ENCODE results near the gene SHH. TPM values are rescaled to one million over a fixed set of nuclear protein-coding genes. Genes with fewer than 3 reads are reported as not detected.

Gene SHH
- total and polyA plus RNA-seq, 2 of the 4 experiments (the other 2 are of a cell fraction), result under 0.01 to 0.03 TPM

DNA sequence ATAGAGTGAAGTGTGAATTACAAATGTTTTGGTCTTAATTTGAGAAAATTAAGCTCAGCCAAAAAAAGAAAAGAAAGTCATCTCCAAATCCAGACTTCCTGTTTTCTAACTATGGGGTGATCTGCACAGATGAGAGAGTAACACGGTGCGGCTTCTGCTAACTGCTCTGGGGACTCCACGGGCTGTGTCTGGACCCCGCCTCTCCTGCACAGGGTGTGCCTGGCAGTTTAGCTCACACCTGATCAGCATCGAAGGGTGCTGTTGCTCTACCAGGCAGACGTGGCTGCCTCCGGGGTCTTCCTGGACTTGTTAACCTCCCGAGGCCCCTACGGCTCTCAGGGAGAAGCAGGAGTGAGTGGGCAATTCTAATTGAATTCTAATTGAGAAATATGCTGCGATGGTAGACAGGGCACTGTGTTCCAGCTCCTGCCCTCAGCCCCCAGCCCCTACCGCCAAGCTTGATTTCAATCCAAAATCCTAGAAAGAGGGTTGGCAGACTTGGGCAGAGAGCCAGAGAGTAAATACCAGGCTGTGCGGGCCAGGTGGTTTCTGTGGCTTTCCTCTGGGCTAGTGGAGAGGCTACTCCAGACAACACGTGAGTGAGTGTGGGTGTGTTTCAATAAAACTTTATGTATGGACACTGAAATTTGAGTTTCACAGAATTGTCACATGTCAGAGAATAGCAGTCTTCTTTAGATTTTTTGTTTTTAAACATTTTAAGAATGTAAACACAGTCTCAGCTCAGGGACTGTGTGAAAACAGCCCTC, 13.4 kb downstream of the SHH start (continued):
- TF ChIP-seq, protein P1, sequence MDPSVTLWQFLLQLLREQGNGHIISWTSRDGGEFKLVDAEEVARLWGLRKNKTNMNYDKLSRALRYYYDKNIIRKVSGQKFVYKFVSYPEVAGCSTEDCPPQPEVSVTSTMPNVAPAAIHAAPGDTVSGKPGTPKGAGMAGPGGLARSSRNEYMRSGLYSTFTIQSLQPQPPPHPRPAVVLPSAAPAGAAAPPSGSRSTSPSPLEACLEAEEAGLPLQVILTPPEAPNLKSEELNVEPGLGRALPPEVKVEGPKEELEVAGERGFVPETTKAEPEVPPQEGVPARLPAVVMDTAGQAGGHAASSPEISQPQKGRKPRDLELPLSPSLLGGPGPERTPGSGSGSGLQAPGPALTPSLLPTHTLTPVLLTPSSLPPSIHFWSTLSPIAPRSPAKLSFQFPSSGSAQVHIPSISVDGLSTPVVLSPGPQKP (IDR thresholded peaks at IDR 0.05; ENCODE audit: borderline replicate concordance, low read depth, low read length), result no peak
